K562 treated with DMSO at 1 percent for 12 hours (cell line): Measurements from ENCODE around the gene GDI2. TPM values are rescaled to one million over a fixed set of nuclear protein-coding genes. Genes with fewer than 3 reads are reported as not detected.

ENCODE experiments used
- total RNA-seq: library from RNA; unstranded; fragments of 300-600 nt; gene quantifications from 2 replicates; pipeline ENCODE4 v1.2.3, GENCODE V29; 2022; ENCODE audit not compliant: insufficient read depth

The GDI2 gene
- total RNA-seq, result 106 and 210 TPM in 2 replicates

DNA sequence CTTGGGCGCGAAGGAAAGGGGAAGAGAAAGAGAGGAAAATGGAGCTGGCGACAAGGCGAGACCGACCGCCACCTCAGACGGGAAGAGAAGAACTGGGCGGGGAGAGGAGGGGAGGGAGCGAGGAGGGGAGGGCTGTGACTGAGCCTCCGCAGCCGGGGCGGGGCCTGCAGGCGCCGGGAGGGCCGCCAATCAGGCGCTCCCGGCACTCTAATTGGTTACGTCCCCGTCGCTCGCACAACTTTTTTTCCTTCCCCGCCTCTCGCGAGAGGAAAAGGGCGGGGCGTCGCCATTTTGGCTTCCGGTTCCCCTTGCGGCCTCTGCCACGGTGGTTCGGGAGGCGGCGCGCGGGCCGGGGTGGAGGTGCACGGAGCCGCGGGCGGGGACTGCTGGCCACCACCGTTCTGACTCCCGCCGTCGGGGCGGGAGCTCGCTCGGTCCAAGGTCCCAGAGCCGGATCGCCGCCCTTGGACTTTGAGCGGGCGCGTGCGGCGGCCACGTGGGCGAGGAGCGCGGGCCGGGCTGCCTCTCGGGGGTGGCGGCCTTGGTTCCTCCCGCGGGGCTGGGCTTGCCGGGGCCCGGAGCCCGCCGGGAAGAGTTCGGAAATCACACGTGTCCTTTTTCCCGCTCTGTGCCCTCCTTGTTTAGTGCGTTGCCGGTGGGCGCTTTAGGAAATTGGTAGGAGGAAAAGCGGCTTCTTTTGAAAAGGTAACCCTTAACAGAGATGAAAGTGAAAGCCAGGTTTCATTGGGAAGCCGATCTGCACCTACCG lies at the start of gene GDI2:
Gene GDI2 (minus strand): TSS at position 94 of the 769 bp plus-strand sequence. CDS start 176 bp downstream, outside the sequence.

Other genes starting within 250 kb of the GDI2 start
- gene ASB13, start 146.8 kb downstream of the GDI2 start, total RNA-seq, result 22.2 and 39.4 TPM in 2 replicates
- 8.1 and 33.8 TPM in 2 replicates for gene TASOR2, start 128.6 kb downstream of the GDI2 start, total RNA-seq
- 4.8 and 7.0 TPM in 2 replicates for gene ANKRD16, start 76.5 kb upstream of the GDI2 start, total RNA-seq
- gene FBH1, start 76.8 kb upstream of the GDI2 start, total RNA-seq, result 51.1 and 78.6 TPM in 2 replicates
- 22.3 and 28.3 TPM in 2 replicates for gene IL15RA, start 164.1 kb upstream of the GDI2 start, total RNA-seq
- gene IL2RA, start 248.9 kb upstream of the GDI2 start, total RNA-seq, result 1.2 TPM in 1 of 2 replicates, not detected in the other